Mesenchymal stem cell (in vitro differentiated cells and primary cell): ENCODE measurements around the gene KPNA1.

Experiments used
- DNase-seq: peaks from one replicate; pipeline ENCODE4 v3.0.0-alpha.2; 2013
- H2AFZ ChIP-seq: one replicate; pipeline ENCODE4 v1.6.1; 2013; ENCODE audit warnings: low read depth, mild to moderate bottlenecking, control low read depth, inconsistent platforms, low read length, moderate library complexity
- H2AK5ac ChIP-seq: 2 replicates; pipeline ENCODE4 v1.6.1; 2013; ENCODE audit warnings: low read length, moderate library complexity, mild to moderate bottlenecking, inconsistent platforms; ENCODE audit not compliant: severe bottlenecking
- H2BK120ac ChIP-seq: one replicate; pipeline ENCODE4 v1.6.1; 2013; ENCODE audit warnings: low read depth, mild to moderate bottlenecking, inconsistent platforms, low read length, moderate library complexity
- H2BK12ac ChIP-seq, 2 experiments: one replicate each; pipeline ENCODE4 v1.6.1; 2013; ENCODE audit warnings: inconsistent platforms in 2 of 2, low read length in 2 of 2, mild to moderate bottlenecking in 2 of 2, moderate library complexity in 2 of 2, control low read depth in 1 of 2
- H2BK15ac ChIP-seq: one replicate; pipeline ENCODE4 v1.6.1; 2013; ENCODE audit warnings: mild to moderate bottlenecking, low read depth, inconsistent platforms; ENCODE audit not compliant: poor library complexity, severe bottlenecking
- H2BK5ac ChIP-seq: 2 replicates; pipeline ENCODE4 v1.6.1; 2013; ENCODE audit warnings: low read depth, mild to moderate bottlenecking, low read length, control low read depth, inconsistent platforms; ENCODE audit not compliant: poor library complexity, severe bottlenecking
- H3K14ac ChIP-seq, 2 experiments: one replicate each; pipeline ENCODE4 v1.6.1; 2013; ENCODE audit warnings: inconsistent platforms in 2 of 2, low read length in 2 of 2, control low read depth in 1 of 2, mild to moderate bottlenecking in 1 of 2, moderate library complexity in 1 of 2
- H3K18ac ChIP-seq, 2 experiments: one replicate each; pipeline ENCODE4 v1.6.1; 2013; ENCODE audit warnings: inconsistent platforms in 2 of 2, low read length in 2 of 2, control low read depth in 1 of 2, low read depth in 1 of 2, mild to moderate bottlenecking in 1 of 2
- H3K23ac ChIP-seq, 2 experiments: one replicate each; pipeline ENCODE4 v1.6.1; 2013; ENCODE audit warnings: inconsistent platforms in 2 of 2, low read length in 2 of 2, mild to moderate bottlenecking in 2 of 2, moderate library complexity in 2 of 2, control low read depth in 1 of 2
- H3K27ac ChIP-seq: 2 replicates; pipeline ENCODE4 v1.5.1; 2013; ENCODE audit warnings: mild to moderate bottlenecking, moderate library complexity, low read length, control low read depth, inconsistent platforms; ENCODE audit not compliant: poor library complexity, severe bottlenecking
- H3K27me3 ChIP-seq, 2 experiments: 2 replicates each; pipeline versions ENCODE4 v1.6.1 to v1.7.0; 2013; ENCODE audit warnings: low read length in 2 of 2, mild to moderate bottlenecking in 2 of 2, moderate library complexity in 2 of 2, control low read depth in 1 of 2, inconsistent platforms in 1 of 2; ENCODE audit not compliant: control insufficient read depth in 1 of 2, insufficient read depth in 1 of 2
- H3K36me3 ChIP-seq, 2 experiments: 2 replicates each; pipeline versions ENCODE4 v1.6.1 to v1.7.0; 2013; ENCODE audit warnings: low read length in 2 of 2, control low read depth in 1 of 2, inconsistent platforms in 1 of 2, low read depth in 1 of 2, mild to moderate bottlenecking in 1 of 2; ENCODE audit not compliant: insufficient read depth in 2 of 2, control insufficient read depth in 1 of 2
- H3K4ac ChIP-seq, 2 experiments: one replicate each; pipeline ENCODE4 v1.6.1; 2013; ENCODE audit warnings: inconsistent platforms in 2 of 2, low read length in 2 of 2, mild to moderate bottlenecking in 2 of 2, moderate library complexity in 2 of 2, control low read depth in 1 of 2, low read depth in 1 of 2
- H3K4me1 ChIP-seq: 2 replicates; pipeline ENCODE4 v1.6.1; 2013; ENCODE audit warnings: low read depth, low read length, control low read depth; ENCODE audit not compliant: control insufficient read depth, insufficient read depth
- H3K4me2 ChIP-seq: 2 replicates; pipeline ENCODE4 v1.6.1; 2013; ENCODE audit warnings: low read length, mild to moderate bottlenecking, inconsistent platforms; ENCODE audit not compliant: poor library complexity, severe bottlenecking
- H3K4me3 ChIP-seq, 2 experiments: 2 replicates each; pipeline versions ENCODE4 v1.5.1 to v1.7.0; 2013; ENCODE audit warnings: low read length in 2 of 2, mild to moderate bottlenecking in 2 of 2, control low read depth in 1 of 2, low read depth in 1 of 2; ENCODE audit not compliant: insufficient read depth in 1 of 2
- H3K79me1 ChIP-seq: replicated peaks from 2 replicates; pipeline ENCODE4 v1.6.1; 2013; ENCODE audit warnings: mild to moderate bottlenecking, control low read depth, low read length, inconsistent platforms; ENCODE audit not compliant: poor library complexity, severe bottlenecking
- H3K9ac ChIP-seq: 2 replicates; pipeline ENCODE4 v1.7.0; 2013; ENCODE audit warnings: mild to moderate bottlenecking, low read length, moderate library complexity
- H3K9me3 ChIP-seq: 2 replicates; pipeline ENCODE4 v1.7.0; 2013; ENCODE audit warnings: mild to moderate bottlenecking, low read length; ENCODE audit not compliant: control insufficient read depth
- H4K8ac ChIP-seq: one replicate; pipeline ENCODE4 v1.6.1; 2013; ENCODE audit warnings: inconsistent platforms, mild to moderate bottlenecking, low read length, moderate library complexity
- H4K91ac ChIP-seq: one replicate; pipeline ENCODE4 v1.6.1; 2013; ENCODE audit warnings: mild to moderate bottlenecking, low read length, inconsistent platforms
- WGBS: methylation state at CpG from one replicate; pipeline ENCODE4 v1.1.7; 2013; ENCODE audit warnings: mixed read lengths; 5-methylcytosine and 5-hydroxymethylcytosine counted together

Gene KPNA1

GRCh38 chr3:122389197-122389596 is 125.5 kb downstream of the KPNA1 start:
- no peak overlapping the region for H3K27ac ChIP-seq
- no peak overlapping the region for H4K91ac ChIP-seq
- H2BK120ac ChIP-seq = no peak overlapping the region
- H3K9me3 ChIP-seq = no peaks in the 10 kb centered on the region
- H2AFZ ChIP-seq = no peak overlapping the region
- no peak overlapping the region for H3K9ac ChIP-seq
- peaks cover 4% of the 10 kb centered on the region for H3K4me1 ChIP-seq
- H3K4me2 ChIP-seq = no peak overlapping the region
- H3K23ac ChIP-seq = no peak overlapping the region
- no peak for DNase-seq
- H3K4me3 ChIP-seq = no peak overlapping the region
- H4K8ac ChIP-seq = no peak overlapping the region
- H2BK15ac ChIP-seq = no peak overlapping the region
- H3K14ac ChIP-seq = no peak overlapping the region
- H3K4ac ChIP-seq = no peak overlapping the region
- H3K27me3 ChIP-seq = no peaks in the 10 kb centered on the region
- H3K36me3 ChIP-seq = peaks cover 0 to 18% of the 10 kb centered on the region in 2 experiments
- peaks cover 17% of the 10 kb centered on the region for H3K79me1 ChIP-seq
- H3K18ac ChIP-seq = no peak overlapping the region
- H2BK5ac ChIP-seq = no peak overlapping the region
- no peak overlapping the region for H2BK12ac ChIP-seq
- H2AK5ac ChIP-seq = no peak overlapping the region

GRCh38 chr3:122387709-122388108 is 127.0 kb downstream of the KPNA1 start:
- no peak overlapping the region for H2BK15ac ChIP-seq
- peaks cover 0 to 16% of the 10 kb centered on the region in 2 experiments for H3K36me3 ChIP-seq
- H3K4me2 ChIP-seq = no peak overlapping the region
- H2AFZ ChIP-seq = no peak overlapping the region
- H3K27me3 ChIP-seq = no peaks in the 10 kb centered on the region
- H2AK5ac ChIP-seq = no peak overlapping the region
- no peak overlapping the region for H3K9ac ChIP-seq
- 92% methylated on average over 2 of the region's 3 CpGs for WGBS
- no peak overlapping the region for H3K14ac ChIP-seq
- H3K4me1 ChIP-seq = no peaks in the 10 kb centered on the region
- no peak overlapping the region for H4K8ac ChIP-seq
- H3K9me3 ChIP-seq = no peaks in the 10 kb centered on the region
- H3K4ac ChIP-seq = no peak overlapping the region
- no peak overlapping the region for H2BK120ac ChIP-seq
- H2BK12ac ChIP-seq = no peak overlapping the region
- H4K91ac ChIP-seq = no peak overlapping the region
- no peak for DNase-seq
- H3K27ac ChIP-seq = no peak overlapping the region
- H3K18ac ChIP-seq = no peak overlapping the region
- H3K4me3 ChIP-seq = no peak overlapping the region
- H2BK5ac ChIP-seq = no peak overlapping the region
- H3K23ac ChIP-seq = no peak overlapping the region
- peaks cover 16% of the 10 kb centered on the region for H3K79me1 ChIP-seq

GRCh38 chr3:122383771-122384697 is 130.7 kb downstream of the KPNA1 start, which contains the start of gene FAM162A:
FAM162A (plus strand) TSS chr3:122384182; CDS start chr3:122384266, 84 bp downstream.
- H2BK12ac ChIP-seq = no peak within 1 kb of the TSS
- peaks cover 19% of the 10 kb centered on the region for H3K79me1 ChIP-seq
- H2BK15ac ChIP-seq = no peak within 1 kb of the TSS
- peaks cover 0 to 17% of the 10 kb centered on the region in 2 experiments for H3K36me3 ChIP-seq
- H4K8ac ChIP-seq = peak within 1 kb of the TSS; percentile 87
- peak within 1 kb of the TSS; percentile 6 for H2BK120ac ChIP-seq
- peak within 1 kb of the TSS; percentile 63 to 67 for H3K18ac ChIP-seq
- no peak within 1 kb of the TSS for H3K14ac ChIP-seq
- no peak within 1 kb of the TSS for H3K23ac ChIP-seq
- H3K4me3 ChIP-seq = peak within 1 kb of the TSS; percentile 77 to 93
- H3K4ac ChIP-seq = peak within 1 kb of the TSS; percentile 57 to 74
- peak within 1 kb of the TSS; percentile 78 for H3K4me2 ChIP-seq
- peak within 1 kb of the TSS; percentile 94 for H3K9ac ChIP-seq
- H3K27me3 ChIP-seq = no peaks in the 10 kb centered on the region
- WGBS = 4% methylated on average over 44 of the region's 52 CpGs
- no peak within 1 kb of the TSS for H2AK5ac ChIP-seq
- no peak within 1 kb of the TSS for H4K91ac ChIP-seq
- H2BK5ac ChIP-seq = no peak within 1 kb of the TSS
- peak within 1 kb of the TSS; percentile 76 for H2AFZ ChIP-seq
- H3K27ac ChIP-seq = peak within 1 kb of the TSS; percentile 49
- H3K9me3 ChIP-seq = no peaks in the 10 kb centered on the region
- DNase-seq = peak; percentile 92
- H3K4me1 ChIP-seq = peaks cover 2% of the 10 kb centered on the region

GRCh38 chr3:122382888-122383666 is 131.7 kb downstream of the KPNA1 start, which contains the start of gene MIX23:
MIX23 (minus strand) TSS chr3:122383231; CDS start chr3:122383224, 7 bp downstream.
- H3K27ac ChIP-seq = peak within 1 kb of the TSS; percentile 49
- H3K4me3 ChIP-seq = peak within 1 kb of the TSS; percentile 77 to 93
- H3K18ac ChIP-seq = peak within 1 kb of the TSS; percentile 63 to 67
- H3K27me3 ChIP-seq = no peaks in the 10 kb centered on the region
- H3K4me2 ChIP-seq = peak within 1 kb of the TSS; percentile 78
- H3K4ac ChIP-seq = peak within 1 kb of the TSS; percentile 57 to 74
- H3K79me1 ChIP-seq = peaks cover 19% of the 10 kb centered on the region
- 2% methylated on average over 30 of the region's 31 CpGs for whole genome bisulfite sequencing
- no peak within 1 kb of the TSS for H2BK5ac ChIP-seq
- H2BK15ac ChIP-seq = no peak within 1 kb of the TSS
- H4K91ac ChIP-seq = no peak within 1 kb of the TSS
- no peak within 1 kb of the TSS for H2BK12ac ChIP-seq
- no peak within 1 kb of the TSS for H2AK5ac ChIP-seq
- H3K23ac ChIP-seq = no peak within 1 kb of the TSS
- peak within 1 kb of the TSS; percentile 6 for H2BK120ac ChIP-seq
- no peak within 1 kb of the TSS for H3K14ac ChIP-seq
- peak within 1 kb of the TSS; percentile 94 for H3K9ac ChIP-seq
- H2AFZ ChIP-seq = peak within 1 kb of the TSS; percentile 76
- H3K9me3 ChIP-seq = no peaks in the 10 kb centered on the region
- H4K8ac ChIP-seq = peak within 1 kb of the TSS; percentile 87
- peaks cover 2% of the 10 kb centered on the region for H3K4me1 ChIP-seq
- DNase-seq = peak; percentile 89
- peaks cover 0 to 18% of the 10 kb centered on the region in 2 experiments for H3K36me3 ChIP-seq
